Measurements from ENCODE around the gene VAV2.
"Not testable (repeated sequence)": the region's sequence is repeated elsewhere in the genome, so short reads cannot be mapped to it uniquely, and the experiment has no call there.

Gene VAV2

DNA sequence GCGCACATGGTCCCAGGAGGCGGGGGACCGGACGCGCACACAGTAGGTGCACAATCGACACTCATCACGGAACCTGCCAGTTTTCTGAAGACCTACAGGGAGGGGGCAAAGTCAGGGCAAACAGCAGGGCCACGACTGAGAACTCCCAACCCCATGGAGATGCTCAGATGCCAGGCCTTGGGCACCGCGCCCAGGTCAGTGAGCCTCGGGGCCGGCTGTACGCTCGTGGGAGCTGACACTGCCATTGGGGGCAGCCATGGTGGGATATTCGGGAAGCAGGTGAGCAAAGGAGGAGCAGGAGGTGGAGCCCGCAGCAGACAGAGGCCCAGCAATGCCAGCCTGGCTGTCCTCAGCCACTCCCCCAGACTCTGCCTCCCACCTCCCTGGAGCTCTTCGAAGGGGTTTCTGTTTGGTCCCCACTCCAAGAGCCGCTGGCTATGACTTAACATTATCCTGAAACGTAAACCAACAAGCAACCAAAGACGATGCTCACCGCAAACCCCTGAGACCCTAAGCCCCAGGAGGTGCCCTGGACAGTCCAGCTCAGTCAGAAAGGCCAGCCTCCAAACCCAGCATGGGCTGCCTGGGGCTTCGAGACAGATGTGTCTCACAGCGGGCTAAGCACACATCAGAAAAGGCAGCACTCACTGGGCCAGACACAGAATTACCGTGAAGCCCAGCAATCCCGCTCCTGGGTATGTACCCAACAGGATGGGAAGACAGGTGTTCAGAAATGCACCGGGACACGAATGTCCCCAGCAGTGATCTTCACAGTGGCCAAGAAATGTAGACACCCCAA lies 78.4 kb downstream of the VAV2 start:
- no peak for DNase-seq

GRCh38 chr9:133910855-133911514 lies 81.1 kb downstream of the VAV2 start:
- DNase-seq: no peak

DNA sequence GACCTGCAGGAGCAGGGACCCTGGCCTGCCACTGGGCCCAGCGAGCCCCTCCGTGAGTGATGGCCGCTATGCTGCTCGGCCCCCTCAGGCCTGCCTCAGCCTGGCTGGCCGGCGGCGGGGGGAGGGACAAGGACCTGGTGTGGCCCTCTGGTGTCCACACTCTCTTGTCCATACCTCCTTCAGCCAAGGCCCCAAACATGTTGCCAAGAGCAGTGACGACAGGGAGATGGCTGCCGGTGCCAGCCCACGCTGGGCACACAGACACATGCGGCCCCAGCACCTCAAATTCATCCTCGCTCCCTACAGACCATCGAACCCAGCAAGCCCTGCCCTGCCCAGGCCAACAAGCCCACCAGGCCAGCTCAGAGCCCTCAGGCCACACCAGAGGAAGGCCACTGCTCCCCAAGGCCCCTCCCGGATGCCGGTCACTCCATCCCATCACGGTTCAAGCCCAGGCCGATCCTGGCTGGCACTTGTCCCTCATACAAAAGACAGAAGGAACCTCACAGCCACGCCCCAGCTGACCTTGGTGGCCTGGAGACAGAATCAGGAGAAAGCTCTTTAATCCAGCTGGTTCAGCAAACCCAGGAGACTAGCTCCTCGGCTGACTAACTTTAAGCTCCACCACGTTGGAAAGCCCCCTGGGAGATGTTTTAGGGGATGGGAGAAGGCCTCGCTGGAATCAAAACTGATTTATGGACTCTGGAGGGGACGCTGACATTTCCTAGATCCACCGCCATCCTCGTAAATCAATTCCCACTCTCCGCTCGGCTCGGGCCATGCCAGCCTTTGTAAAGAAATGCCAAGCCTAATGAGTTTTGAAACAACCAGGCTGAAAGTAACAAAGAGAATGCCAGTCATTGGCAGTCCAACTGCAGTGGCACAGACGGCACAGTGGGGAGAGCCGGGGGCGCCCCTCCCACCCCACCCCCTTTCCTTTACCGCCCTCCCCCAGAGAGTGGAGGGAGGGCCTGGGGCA lies 84.9 kb downstream of the VAV2 start:
- DNase-seq: no peak

- no peak for DNase-seq
These were observed 85.9 kb downstream of the VAV2 start for GRCh38 chr9:133906218-133906617.

- no peak for DNase-seq
These were observed 86.6 kb downstream of the VAV2 start for GRCh38 chr9:133905493-133905892.

DNA sequence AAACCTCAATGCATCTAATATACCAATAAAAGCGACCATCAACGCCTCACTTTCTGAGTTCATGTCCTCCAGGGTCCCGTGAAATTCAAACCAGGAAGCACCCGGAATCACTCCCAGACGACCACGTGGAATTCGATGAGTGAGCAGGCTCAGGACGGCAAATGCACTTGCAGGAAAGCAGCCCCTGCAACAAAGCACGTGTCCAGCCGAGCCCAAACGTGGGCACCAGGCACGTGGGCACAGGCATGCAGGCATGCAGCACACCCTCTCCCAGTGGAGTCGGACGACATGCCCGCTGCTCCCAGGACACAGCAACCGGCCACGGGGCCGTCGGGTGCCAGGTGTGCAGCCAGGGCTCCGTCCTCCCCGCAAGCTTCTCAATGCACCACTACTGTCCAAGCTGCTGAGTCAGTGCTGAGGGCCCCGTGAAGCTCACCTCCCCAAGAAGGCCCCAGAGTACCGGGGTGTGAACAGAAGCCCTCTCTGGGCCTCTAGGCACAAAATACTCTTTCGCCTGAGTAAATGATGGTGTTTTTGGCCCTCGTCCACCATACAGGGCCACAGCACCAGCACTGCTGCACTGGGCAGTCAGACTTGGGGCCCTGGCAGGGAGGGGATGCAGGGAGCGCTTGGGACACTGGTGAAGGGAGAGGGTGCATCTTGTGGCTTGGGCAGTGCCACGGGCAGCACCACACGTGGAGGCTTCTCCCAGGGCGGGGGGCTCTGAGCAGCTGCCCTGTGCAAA lies 87.6 kb downstream of the VAV2 start:
- no peak for DNase-seq

- no peak for DNase-seq
These were observed 90.8 kb downstream of the VAV2 start for GRCh38 chr9:133901184-133901835.

DNA sequence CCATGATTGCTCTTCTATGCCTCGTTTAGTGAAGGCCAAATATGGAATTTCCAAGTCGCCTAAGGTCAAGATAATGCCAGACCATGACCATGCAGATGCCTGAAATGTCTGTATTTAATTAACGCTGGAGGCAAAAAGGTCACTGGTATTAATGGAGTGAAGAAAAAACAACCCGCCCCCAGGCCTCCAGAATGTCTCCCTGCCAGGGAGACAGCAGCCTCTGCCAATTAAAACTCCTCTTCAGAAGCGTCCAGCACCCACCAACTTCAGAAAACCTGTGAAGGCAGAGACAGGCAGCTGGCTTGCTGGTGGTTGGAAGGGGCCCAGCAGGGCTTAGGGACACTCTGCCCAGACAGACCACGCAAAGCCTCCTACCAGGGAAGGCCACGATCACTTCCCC lies 94.4 kb downstream of the VAV2 start:
- DNase-seq: no peak

- not testable (repeated sequence) for DNase-seq
These were observed 96.1 kb downstream of the VAV2 start for GRCh38 chr9:133896007-133896406.

- DNase-seq: no peak
These were observed 96.8 kb downstream of the VAV2 start for GRCh38 chr9:133895335-133895734.

DNA sequence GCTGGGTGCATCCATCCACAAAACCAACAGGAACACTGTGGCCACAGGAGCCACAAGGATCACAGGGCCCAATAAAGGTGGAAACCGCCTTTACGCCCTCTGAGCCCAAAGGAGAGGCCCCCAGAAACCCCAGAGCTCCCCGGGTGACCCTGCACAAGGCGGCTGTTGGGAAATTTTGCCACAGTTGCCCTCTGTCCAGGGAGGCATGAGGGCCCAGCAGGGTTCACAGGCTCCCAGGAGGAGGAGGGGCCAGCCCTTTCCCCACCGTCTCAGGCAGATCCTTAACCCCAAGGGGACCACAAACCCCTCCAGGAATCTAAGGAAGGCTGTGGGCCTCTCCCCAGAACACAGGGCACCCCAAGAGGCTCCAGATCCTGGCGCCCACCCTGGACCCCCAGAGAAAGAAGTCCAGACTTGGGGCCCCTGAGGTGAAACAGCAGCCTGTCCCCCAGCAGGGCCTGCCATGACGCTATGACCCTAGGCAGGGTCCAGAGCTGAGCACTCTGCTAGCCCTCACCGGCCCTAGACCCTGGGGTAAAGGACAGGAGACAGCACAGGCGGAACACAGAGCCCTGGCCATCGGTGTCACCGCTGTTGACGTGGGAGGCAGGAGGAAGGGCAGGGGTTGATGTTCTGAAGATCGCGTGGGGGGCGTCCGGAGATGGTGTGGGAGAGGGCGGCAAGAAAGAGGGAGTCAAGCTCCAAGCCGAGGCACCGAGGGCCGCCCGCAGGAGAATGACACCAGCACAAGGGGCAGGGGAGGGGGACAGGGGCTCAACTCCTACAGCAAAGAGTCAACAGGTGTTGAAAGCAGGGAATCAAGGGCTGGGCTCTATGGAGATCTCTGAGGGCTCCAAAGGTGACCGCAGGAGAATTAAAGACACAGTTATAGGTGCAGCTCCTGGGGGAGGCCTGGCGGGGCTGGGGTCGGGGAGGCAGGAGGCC lies 97.5 kb downstream of the VAV2 start:
- no peak for DNase-seq

DNA sequence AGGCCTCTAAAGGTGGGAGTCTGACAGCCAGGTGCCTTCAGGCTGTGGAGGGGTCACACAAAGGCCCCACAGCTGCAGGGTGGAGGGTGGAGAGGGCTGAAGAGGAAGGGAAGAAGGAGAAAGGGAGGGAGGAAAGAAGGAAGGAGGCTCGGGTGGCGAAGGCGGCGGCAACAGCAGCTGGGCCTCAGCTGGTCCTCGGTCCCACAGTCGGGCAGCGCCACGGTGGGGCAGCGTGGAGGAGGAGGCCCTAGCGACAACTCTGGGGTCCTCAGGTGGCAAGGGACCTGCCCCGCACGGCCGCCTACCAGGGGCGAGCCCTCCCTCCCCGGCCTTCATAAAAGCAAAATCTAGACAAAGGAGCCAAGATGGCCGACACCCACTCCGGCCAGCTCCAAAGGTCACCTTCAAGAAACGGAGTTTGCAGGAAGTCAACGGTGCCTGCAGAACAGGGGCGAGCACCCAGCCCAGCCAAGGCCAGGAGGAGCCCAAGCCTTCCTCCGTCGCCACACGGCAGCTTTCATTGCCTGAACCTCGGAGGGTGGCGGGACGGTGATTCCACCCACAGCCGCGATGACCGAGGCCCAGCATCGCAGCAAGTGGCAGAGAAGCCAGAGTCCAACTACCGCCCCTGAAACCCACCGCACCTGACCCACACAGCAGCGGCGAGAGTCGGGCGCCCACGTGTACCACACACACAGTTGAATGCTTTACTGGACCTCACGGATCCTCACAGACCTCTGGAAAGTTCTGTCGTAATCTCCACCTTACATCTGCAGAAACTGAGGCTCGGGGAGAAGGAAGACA lies 98.7 kb downstream of the VAV2 start:
- DNase-seq: no peak

DNA sequence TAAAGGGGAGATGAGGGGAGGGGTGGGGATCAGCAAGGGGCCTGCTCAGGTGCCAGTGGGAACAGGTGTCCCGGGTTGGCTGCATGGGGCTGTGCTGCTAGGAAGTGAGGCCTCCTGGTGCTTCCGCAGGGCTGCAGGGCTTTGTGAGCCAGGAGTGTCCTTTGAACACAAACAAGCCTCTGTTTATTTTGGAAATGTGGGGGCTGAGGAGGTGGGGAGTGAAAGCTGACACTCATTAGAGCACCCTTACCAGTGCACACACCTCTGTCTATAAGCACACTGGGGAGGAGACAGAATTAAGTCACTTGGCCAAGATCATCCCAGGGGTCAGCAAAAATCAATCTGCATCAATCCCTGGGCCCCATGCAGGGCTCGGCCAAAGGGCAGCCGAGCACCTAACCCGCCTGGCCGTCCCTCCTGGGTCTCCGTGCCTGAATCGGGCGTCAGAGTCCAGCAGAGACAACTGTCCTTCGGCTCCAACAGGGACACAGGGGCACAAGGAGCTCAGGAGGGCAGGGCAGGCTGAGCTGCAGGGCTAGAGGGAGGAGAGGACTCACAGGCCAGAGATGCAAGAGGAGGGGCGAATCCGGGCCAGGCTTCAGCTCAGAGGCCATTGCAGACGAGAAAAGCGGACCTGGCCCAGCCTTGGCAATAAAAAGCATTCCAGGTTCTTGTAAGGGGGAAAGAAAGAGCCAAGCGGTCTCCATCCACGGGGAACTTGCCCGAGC lies 99.8 kb downstream of the VAV2 start:
- no peak for DNase-seq

- no peak for DNase-seq
These were observed 100.4 kb downstream of the VAV2 start for GRCh38 chr9:133891741-133892140.

GRCh38 chr9:133890583-133890982 lies 101.5 kb downstream of the VAV2 start:
- no peak for DNase-seq

- DNase-seq: no peak
These were observed 102.4 kb downstream of the VAV2 start for GRCh38 chr9:133889584-133890301.

GRCh38 chr9:133888809-133889491 lies 103.2 kb downstream of the VAV2 start:
- no peak for DNase-seq

Measured in CD4-positive, alpha-beta T cell treated with Interleukin-4 for 4 hours (primary cell).